Breast epithelium (tissue), 3 donors: Measurements from ENCODE around the gene NNMT.

ENCODE experiments used
- CTCF ChIP-seq, 3 donors: fragments of 450-650 bp; IDR thresholded peaks; one replicate each; pipeline ENCODE4 v1.5.1; 2016 to 2017; ENCODE audit warnings: antibody characterized with exemption in 3 of 3, mild to moderate bottlenecking in 3 of 3, moderate library complexity in 3 of 3
- POLR2A ChIP-seq: fragments of 450-650 bp; IDR thresholded peaks from one replicate; pipeline ENCODE4 v1.6.1; 2016; ENCODE audit warnings: antibody characterized with exemption, mild to moderate bottlenecking, moderate library complexity
- POLR2AphosphoS5 ChIP-seq, 3 donors: sonication (generic); formaldehyde crosslinking; IDR thresholded peaks; one replicate each; pipeline ENCODE4 v1.6.1; 2017; ENCODE audit warnings: antibody characterized with exemption in 3 of 3

GRCh38 chr11:114263513-114264170 is 32.6 kb upstream of the NNMT start:
- TF ChIP-seq CTCF (IDR thresholded peaks at IDR 0.05): no peak
- no peak for TF ChIP-seq POLR2AphosphoS5 (IDR thresholded peaks at IDR 0.05)
- TF ChIP-seq POLR2A: no peak
